B cell (primary cell): ENCODE data around the gene RGS9BP. TPM values are rescaled to one million over a fixed set of nuclear protein-coding genes. Genes with fewer than 3 reads are reported as not detected.
A peak's percentile ranks its signal among the peaks of the same experiment; 100 is the strongest.

Source experiments
- ATAC-seq: fragments of 200-7000 bp; cut with Tn5 transposase; one replicate; pipeline ENCODE4 v1.10.0; 2021; ENCODE audit warnings: low read depth, mild to moderate bottlenecking, moderate number of reproducible peaks, moderate library complexity
- CTCF ChIA-PET: fragments of 350-600 bp; sonication (Branson Sonifier 250); formaldehyde crosslinking; loops from one replicate; lab custom pipeline; 2021; ENCODE audit warnings: antibody characterized with exemption, inconsistent platforms; lab: Charles Lee
- POLR2A ChIA-PET: fragments of 350-600 bp; sonication (Branson Sonifier 250); formaldehyde crosslinking; loops from one replicate; lab custom pipeline; 2021; ENCODE audit warnings: antibody characterized with exemption; lab: Charles Lee
- DNase-seq: peaks from one replicate; pipeline ENCODE4 v3.0.0; 2013
- H2AFZ ChIP-seq: 2 replicates; pipeline ENCODE4 v1.6.1; 2012; ENCODE audit warnings: mild to moderate bottlenecking, low read depth, low read length; ENCODE audit not compliant: insufficient read depth, poor library complexity, severe bottlenecking
- H3K27ac ChIP-seq, 2 donors: 1 replicate in 1 of 2; 2 replicates in 1 of 2; pipeline ENCODE4 v1.5.1; 2012 to 2013; ENCODE audit warnings: low read length in 2 of 2, mild to moderate bottlenecking in 2 of 2, moderate library complexity in 1 of 2
- H3K27me3 ChIP-seq, 4 experiments: fragments of 200-600 bp in 1 of 4; sonication (generic) in 1 of 4; replicated peaks in 1 of 4; 1 replicate in 2 of 4; 2 replicates in 2 of 4; pipeline versions ENCODE4 v1.6.1 to v1.7.0; 2013 to 2016; ENCODE audit warnings: low read length in 3 of 4, mild to moderate bottlenecking in 2 of 4, mixed read lengths in 1 of 4, moderate library complexity in 1 of 4; ENCODE audit not compliant: insufficient read depth in 4 of 4, control insufficient read depth in 3 of 4; ENCODE audit errors: control extremely low read depth in 1 of 4
- H3K36me3 ChIP-seq, 2 experiments: replicated peaks in 1 of 2; 1 replicate in 1 of 2; 2 replicates in 1 of 2; pipeline versions ENCODE4 v1.6.1 to v1.7.1; 2013; ENCODE audit warnings: low read length in 1 of 2; ENCODE audit not compliant: insufficient read depth in 2 of 2, control insufficient read depth in 1 of 2; ENCODE audit errors: control extremely low read depth in 1 of 2, extremely low read depth in 1 of 2
- H3K4me1 ChIP-seq, 2 donors: fragments of 200-600 bp in 1 of 2; sonication (generic) in 1 of 2; 1 replicate in 1 of 2; 2 replicates in 1 of 2; pipeline versions ENCODE4 v1.5.1 to v1.6.1; 2013 to 2017; ENCODE audit warnings: low read length in 2 of 2; ENCODE audit not compliant: control insufficient read depth in 2 of 2, insufficient read depth in 2 of 2
- H3K4me2 ChIP-seq: replicated peaks from 2 replicates; pipeline ENCODE3; 2012; ENCODE audit warnings: mild to moderate bottlenecking, low read depth, low read length; ENCODE audit not compliant: poor library complexity, severe bottlenecking
- H3K4me3 ChIP-seq, 5 experiments: fragments of 200-600 bp in 1 of 5; sonication (generic) in 1 of 5; 1 replicate in 3 of 5; 2 replicates in 2 of 5; pipeline versions ENCODE4 v1.5.1 to v1.7.0; 2011 to 2016; ENCODE audit warnings: low read length in 4 of 5, mild to moderate bottlenecking in 4 of 5, low read depth in 2 of 5, control low read depth in 1 of 5, moderate library complexity in 1 of 5; ENCODE audit not compliant: insufficient read depth in 1 of 5; ENCODE audit errors: control extremely low read depth in 1 of 5, extremely low read depth in 1 of 5
- H3K79me2 ChIP-seq: fragments of 200-600 bp; sonication (generic); one replicate; pipeline ENCODE4 v1.6.0; 2016; ENCODE audit warnings: low read length; ENCODE audit not compliant: control insufficient read depth, insufficient read depth
- H3K9ac ChIP-seq: fragments of 200-600 bp; sonication (generic); 2 replicates; pipeline ENCODE4 v1.6.1; 2017; ENCODE audit warnings: mild to moderate bottlenecking, low read length, moderate library complexity
- H3K9me3 ChIP-seq, 3 donors: one replicate each; pipeline versions ENCODE4 v1.6.1 to v1.7.1; 2013; ENCODE audit warnings: low read length in 2 of 3; ENCODE audit not compliant: control insufficient read depth in 2 of 3, insufficient read depth in 1 of 3; ENCODE audit errors: control extremely low read depth in 1 of 3
- H4K20me1 ChIP-seq: 2 replicates; pipeline ENCODE4 v1.6.0; 2012; ENCODE audit warnings: mild to moderate bottlenecking, low read length; ENCODE audit not compliant: insufficient read depth, control insufficient read depth, poor library complexity, severe bottlenecking
- H3K27ac Mint-ChIP-seq: one replicate; pipeline ENCODE4 v1.8.0; 2021; ENCODE audit warnings: mixed read lengths
- H3K27me3 Mint-ChIP-seq: one replicate; pipeline ENCODE4 v1.8.0; 2021; ENCODE audit warnings: mixed read lengths
- H3K4me1 Mint-ChIP-seq: one replicate; pipeline ENCODE4 v1.8.0; 2021; ENCODE audit warnings: mixed read lengths
- H3K4me3 Mint-ChIP-seq: one replicate; pipeline ENCODE4 v1.8.0; 2021; ENCODE audit warnings: mixed read lengths
- H3K9me3 Mint-ChIP-seq: one replicate; pipeline ENCODE4 v1.8.0; 2022; ENCODE audit warnings: mixed read lengths; ENCODE audit not compliant: insufficient read depth
- EZH2 ChIP-seq: IDR thresholded peaks from 2 replicates; pipeline ENCODE4 v1.6.1; 2012; ENCODE audit warnings: borderline replicate concordance, low read depth, mild to moderate bottlenecking, moderate library complexity, low read length; ENCODE audit not compliant: insufficient read depth, poor library complexity, severe bottlenecking
- WGBS: methylation state at CpG from one replicate; pipeline ENCODE4 v1.1.5; 2013; ENCODE audit warnings: missing lambda C conversion rate; ENCODE audit not compliant: insufficient coverage; 5-methylcytosine and 5-hydroxymethylcytosine counted together
- intact Hi-C: fragments of 100-400 bp; cut with micrococcal nuclease; formaldehyde crosslinking; loops from one replicate; pipeline ENCODE4 v1.10.0; 2022
- polyA plus RNA-seq: library from polyadenylated mRNA; depleted of rRNA; stranded (reverse); fragments of >200 nt; gene quantifications from 2 replicates; pipeline ENCODE4 v1.2.3, GENCODE V29; 2012
- total RNA-seq, 2 donors: library from RNA; stranded (reverse); fragments of 120-200 nt in 1 of 2; gene quantifications; 1 replicate in 1 of 2; 2 replicates in 1 of 2; pipeline versions ENCODE4 v1.2.3 to v1.2.4, GENCODE V29; 2013 to 2022
- TF ChIP-seq, protein P1 (sequence below): fragments of 200-600 bp; IDR thresholded peaks from one replicate; pipeline ENCODE4 v1.8.0; 2022; ENCODE audit warnings: antibody characterized with exemption, mild to moderate bottlenecking

RGS9BP gene
- total and polyA plus RNA-seq, 2 donors (not counting 1 experiment from before 2014, with no cell fraction given): 0.03 to 0.25 TPM

DNA sequence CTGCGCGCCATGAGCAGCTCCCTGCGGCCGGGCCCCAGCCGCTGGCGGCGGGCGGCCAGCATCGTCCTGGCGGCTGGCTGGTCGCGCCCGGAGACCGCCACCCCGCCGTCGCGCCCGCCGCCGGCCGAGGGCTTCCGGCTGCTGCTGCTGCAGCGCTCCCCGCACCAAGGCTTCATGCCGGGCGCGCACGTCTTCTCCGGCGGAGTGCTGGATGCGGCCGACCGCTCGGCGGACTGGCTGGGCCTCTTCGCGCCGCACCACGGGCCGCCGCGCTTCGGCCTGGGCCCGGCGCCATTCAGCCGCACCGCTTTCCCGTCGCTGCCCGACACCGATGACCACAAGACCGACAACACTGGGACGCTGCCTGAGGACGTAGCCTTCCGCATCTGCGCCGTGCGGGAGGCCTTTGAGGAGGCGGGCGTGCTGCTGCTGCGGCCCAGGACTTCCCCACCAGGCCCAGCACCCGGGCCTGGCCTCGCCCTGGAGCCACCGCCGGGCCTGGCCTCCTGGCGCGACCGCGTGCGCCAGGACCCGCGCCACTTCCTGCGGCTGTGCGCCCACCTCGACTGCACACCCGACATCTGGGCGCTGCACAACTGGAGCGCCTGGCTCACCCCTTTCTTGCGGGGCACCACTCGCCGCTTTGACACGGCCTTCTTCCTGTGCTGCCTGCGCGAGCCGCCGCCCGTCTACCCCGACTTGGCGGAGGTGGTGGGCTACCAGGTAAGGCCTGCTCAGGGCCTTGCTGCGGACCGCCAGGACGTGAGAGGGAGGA is 16.5 kb downstream of the RGS9BP start:
- POLR2A ChIA-PET: interaction anchor here (1.4 kb wide), 1 partner anchor 16 kb away, joined by 16 read pairs; the partner anchor contains the start of genes ANKRD27 and RGS9BP

More for the DNA sequence above, 16.5 kb downstream of the RGS9BP start:
- Histone ChIP-seq H3K4me2 (peak overlapping the region; percentile 89), H3K27me3 (no peaks in the 10 kb centered on the region), H3K9ac (peak overlapping the region; percentile 74), H2AFZ (peak overlapping the region; percentile 94), H3K27ac (peak overlapping the region; percentile 37 to 70), H3K79me2 (peaks cover 39% of the 10 kb centered on the region), H3K4me3 (peak overlapping the region; percentile 8 to 77 (median 66)), H3K36me3 (no peaks in the 10 kb centered on the region), H4K20me1 (peaks cover 8% of the 10 kb centered on the region), H3K4me1 (peaks cover 19 to 31% of the 10 kb centered on the region in 2 donors), H3K9me3 (peaks cover 0 to 4% (median 0%) of the 10 kb centered on the region in 3 donors)
- CTCF ChIA-PET: interaction anchor here (0.9 to 1.9 kb wide), 4 partner anchors 8 to 17 kb away, joined by 3 to 7 read pairs (median 4); partner anchors contain the start of genes ANKRD27 and RGS9BP
- WGBS: 4% methylated on average over 93 of the region's 93 CpGs
- ATAC-seq: peak; percentile 57
- intact Hi-C loops: loop anchor here (1.0 to 5.0 kb wide), 3 partner anchors 17 to 281 kb away; partner anchors contain the start of genes ANKRD27, FAAP24, PDCD5 and RGS9BP
- peak; percentile 73 for DNase-seq
- H3K4me3 Mint-ChIP-seq: peak overlapping the region; percentile 91
- H3K4me1 Mint-ChIP-seq: peaks cover 45% of the 10 kb centered on the region
- no peak for TF ChIP-seq EZH2
- TF ChIP-seq, protein P1, sequence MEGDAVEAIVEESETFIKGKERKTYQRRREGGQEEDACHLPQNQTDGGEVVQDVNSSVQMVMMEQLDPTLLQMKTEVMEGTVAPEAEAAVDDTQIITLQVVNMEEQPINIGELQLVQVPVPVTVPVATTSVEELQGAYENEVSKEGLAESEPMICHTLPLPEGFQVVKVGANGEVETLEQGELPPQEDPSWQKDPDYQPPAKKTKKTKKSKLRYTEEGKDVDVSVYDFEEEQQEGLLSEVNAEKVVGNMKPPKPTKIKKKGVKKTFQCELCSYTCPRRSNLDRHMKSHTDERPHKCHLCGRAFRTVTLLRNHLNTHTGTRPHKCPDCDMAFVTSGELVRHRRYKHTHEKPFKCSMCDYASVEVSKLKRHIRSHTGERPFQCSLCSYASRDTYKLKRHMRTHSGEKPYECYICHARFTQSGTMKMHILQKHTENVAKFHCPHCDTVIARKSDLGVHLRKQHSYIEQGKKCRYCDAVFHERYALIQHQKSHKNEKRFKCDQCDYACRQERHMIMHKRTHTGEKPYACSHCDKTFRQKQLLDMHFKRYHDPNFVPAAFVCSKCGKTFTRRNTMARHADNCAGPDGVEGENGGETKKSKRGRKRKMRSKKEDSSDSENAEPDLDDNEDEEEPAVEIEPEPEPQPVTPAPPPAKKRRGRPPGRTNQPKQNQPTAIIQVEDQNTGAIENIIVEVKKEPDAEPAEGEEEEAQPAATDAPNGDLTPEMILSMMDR: no peak
- peak overlapping the region; percentile 85 for H3K27ac Mint-ChIP-seq
- no peaks in the 10 kb centered on the region for H3K27me3 Mint-ChIP-seq
- H3K9me3 Mint-ChIP-seq: no peaks in the 10 kb centered on the region
